GM19463 (cell line): Measurements from ENCODE around the gene B3GNT8.
"Not testable (repeated sequence)": the region's sequence is repeated elsewhere in the genome, so short reads cannot be mapped to it uniquely, and the experiment has no call there.

Source experiments
- ATAC-seq: cut with Tn5 transposase; IDR thresholded peaks from one replicate; pipeline ENCODE4 v1.9.1; 2021; ENCODE audit warnings: mild to moderate bottlenecking, moderate library complexity; ENCODE audit not compliant: unreplicated experiment

The B3GNT8 gene

DNA sequence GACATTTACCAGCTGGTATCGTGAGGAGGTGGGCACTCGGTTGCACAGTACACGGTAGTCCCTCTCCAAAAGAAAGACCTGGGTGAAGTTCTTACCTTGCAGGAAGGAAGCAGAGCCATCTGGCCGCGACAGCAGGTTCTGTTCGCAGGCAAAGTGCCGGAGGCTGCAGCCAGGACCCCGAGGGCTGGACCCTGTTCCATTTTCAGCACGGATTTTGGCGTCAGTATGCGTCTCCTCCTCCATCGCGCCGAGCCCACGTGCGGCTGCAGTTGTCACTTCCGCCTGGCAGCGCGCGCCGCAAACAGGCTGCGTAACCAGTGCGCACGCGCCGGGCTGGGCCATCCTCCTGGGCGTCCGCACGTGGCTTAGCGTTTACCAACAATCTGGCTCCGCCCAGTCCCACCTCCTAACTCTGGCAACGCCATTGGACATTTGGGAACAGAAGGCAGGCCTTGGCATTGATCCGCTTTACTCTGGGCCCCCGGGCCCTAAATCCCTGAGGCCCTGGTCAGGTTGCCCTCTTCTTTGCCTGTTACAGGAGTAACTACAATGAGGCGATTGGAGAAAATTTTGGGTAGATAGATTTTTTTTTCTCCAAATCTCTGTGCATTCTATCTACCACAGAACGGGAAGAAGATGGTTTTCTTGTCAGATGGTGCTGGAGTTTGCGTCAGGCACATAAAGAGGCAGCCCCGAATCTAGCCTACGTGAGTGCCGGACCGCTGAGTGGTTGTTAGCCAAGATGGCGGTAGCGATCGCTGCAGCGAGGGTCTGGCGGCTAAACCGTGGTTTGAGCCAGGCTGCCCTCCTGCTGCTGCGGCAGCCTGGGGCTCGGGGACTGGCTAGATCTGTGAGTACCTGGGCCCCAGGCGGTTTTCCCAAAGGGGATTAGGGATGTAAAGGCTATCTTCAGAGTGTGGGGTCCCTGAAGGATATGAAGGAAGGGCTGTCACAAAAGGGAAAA lies 29.8 kb downstream of the B3GNT8 start, which contains the start of the genes BCKDHA and EXOSC5:
TSS of gene BCKDHA (plus strand) at position 733 of the 964 bp plus-strand sequence. CDS start at position 743, 10 bp downstream.
TSS of gene EXOSC5 (minus strand) at position 274 of the 964 bp plus-strand sequence. CDS start at position 243, 31 bp downstream.
- ATAC-seq: peak; percentile 91

DNA sequence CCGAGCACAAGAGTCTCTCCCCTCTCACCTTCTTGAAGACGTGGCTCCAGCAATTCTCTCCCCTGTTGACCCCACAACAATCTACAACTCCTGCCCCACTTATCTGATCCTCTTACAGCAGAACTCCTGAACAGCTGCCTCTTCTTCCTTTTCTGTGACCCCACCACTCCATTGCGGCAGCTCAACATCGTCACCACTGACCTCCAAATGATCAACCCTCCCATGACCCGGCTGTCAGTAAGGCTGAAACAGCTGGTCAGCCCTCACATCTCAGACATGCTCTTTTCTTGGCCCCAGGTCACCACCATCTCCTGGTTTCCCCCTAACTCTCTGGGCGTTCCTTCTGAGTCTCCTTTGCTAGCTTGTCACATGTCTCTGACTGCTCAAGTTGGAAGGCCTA lies 31.8 kb downstream of the B3GNT8 start:
- ATAC-seq: no peak

DNA sequence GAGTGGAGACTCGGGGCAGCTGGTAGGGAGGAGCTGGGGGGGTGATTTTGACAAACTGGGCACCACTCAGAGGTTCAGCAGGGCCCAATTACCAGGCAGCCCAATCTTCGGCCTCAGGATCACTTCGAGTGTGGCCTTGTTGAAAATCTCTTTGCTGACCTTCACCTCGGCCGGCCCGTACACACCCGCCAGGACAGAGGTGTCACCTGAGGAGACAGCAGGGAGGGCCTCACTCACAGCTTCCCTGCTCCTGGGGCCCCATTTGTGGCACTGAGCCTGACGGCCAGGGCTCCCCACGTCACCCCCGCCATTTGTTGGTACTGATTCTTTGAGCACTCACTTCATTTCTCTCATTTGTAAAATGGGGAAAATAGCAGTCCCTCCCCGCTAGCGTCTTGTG lies 34.4 kb downstream of the B3GNT8 start:
- no peak for ATAC-seq

DNA sequence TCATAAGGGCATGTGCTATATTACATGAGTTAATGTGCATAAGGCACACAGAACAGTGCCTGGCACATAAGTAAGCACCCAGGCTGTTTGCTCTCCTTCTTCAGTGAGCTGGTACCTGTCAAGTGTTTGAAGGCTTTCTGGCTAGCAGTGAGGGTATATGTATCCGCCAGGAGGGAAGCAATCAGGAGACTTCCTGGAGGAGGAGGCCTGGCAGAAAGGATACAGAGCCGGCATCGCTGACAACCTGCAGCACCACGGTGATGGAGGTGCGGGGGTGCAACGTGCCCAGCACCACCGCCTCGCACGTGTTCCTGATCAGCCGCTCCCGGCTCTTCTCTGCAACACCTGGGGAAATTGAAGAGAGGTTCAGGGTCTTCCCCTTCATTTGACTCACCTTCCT lies 35.6 kb downstream of the B3GNT8 start:
- no peak for ATAC-seq

GRCh38 chr19:41386442-41386841 lies 40.7 kb downstream of the B3GNT8 start:
- ATAC-seq: no peak

GRCh38 chr19:41384351-41384750 lies 42.8 kb downstream of the B3GNT8 start:
- ATAC-seq: no peak

DNA sequence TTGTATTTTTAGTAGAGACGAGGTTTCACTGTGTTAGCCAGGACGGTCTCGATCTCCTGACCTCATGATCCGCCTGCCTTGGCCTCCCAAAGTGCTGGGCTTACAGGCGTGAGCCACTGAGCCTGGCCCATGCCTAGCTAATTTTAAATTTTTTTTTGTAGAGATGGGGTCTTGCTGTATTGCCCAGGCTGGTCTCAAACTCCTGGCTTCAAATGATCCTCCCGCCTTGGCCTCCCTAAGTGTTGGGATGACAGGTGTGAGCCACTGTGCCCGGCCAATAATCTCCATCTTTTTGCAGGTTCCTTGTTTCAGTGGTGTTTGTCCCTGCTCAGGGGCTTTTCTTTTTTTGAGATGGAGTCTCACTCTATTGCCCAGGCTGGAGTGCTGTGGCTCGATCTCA lies 45.6 kb downstream of the B3GNT8 start:
- not testable (repeated sequence) for ATAC-seq

GRCh38 chr19:41377977-41378709 lies 49.0 kb downstream of the B3GNT8 start:
- ATAC-seq: no peak

- ATAC-seq: no peak
These were observed 50.2 kb downstream of the B3GNT8 start for GRCh38 chr19:41376998-41377365.

DNA sequence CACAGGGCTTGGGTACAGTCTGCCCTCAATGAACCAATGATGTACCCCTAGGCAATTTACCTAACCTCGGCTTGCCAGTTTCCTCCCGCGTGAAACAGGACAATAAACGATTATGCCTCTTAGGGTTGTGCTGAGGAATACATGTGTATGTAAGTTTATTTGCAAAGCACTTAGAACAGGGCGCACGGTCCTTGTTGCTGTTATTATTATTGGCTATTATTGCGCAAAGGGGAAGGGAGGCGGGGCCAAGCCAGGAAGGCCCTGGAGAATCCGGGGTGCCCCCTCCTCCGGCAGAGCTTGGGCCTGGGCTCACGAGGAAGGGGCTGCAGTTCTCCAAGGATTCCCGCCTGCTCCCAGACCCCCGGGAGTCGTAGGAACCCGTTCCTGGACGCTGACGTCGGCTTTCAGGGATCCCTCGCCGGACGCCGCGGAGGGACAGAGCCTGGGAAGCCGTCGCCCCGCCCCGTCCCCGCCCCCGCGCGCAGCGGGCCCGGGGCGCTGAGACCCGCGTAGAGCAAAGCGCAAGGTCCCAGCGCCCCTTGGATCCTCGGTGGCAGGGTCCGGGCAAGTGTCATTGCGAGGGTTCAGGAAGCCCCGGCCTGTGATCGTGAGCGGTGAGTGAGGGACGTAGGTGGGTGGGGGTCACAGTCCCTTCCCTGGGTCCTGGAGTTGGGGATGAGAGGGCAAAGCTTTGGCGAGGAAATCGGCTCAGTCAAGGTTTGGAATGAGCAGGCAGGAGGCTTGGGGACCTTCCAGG lies 50.8 kb downstream of the B3GNT8 start, which contains the start of gene TMEM91:
TSS of gene TMEM91 (plus strand) at position 293 of the 757 bp plus-strand sequence. CDS start 1,777 bp downstream, outside the sequence.
- ATAC-seq: no peak
